GM10266 (cell line): ENCODE measurements around the gene CPNE4.

Experiments
- DNase-seq: peaks from one replicate; pipeline ENCODE4 v3.0.0; 2012; ENCODE audit errors: extremely low spot score
- CTCF ChIP-seq: IDR thresholded peaks from 2 replicates; pipeline ENCODE4 v1.5.1; 2012; ENCODE audit warnings: mild to moderate bottlenecking, low read depth; ENCODE audit not compliant: control insufficient read depth, insufficient read depth; ENCODE audit errors: missing control alignments

Gene CPNE4

GRCh38 chr3:131907796-131908195 is 127.0 kb downstream of the CPNE4 start:
- no peak for DNase-seq
- TF ChIP-seq CTCF: no peak

GRCh38 chr3:131903988-131904415 is 130.8 kb downstream of the CPNE4 start:
- TF ChIP-seq CTCF: no peak
- no peak for DNase-seq

- TF ChIP-seq CTCF: no peak
Observed at GRCh38 chr3:131901686-131902085, 133.1 kb downstream of the CPNE4 start.

GRCh38 chr3:131900891-131901290 is 133.9 kb downstream of the CPNE4 start:
- TF ChIP-seq CTCF: no peak
- DNase-seq: no peak

More at GRCh38 chr3:131901686-131902085, 133.1 kb downstream of the CPNE4 start:
- DNase-seq: no peak

- no peak for TF ChIP-seq CTCF
- DNase-seq: no peak
Observed at GRCh38 chr3:131899021-131899420, 135.8 kb downstream of the CPNE4 start.

- DNase-seq: no peak
- no peak for TF ChIP-seq CTCF
Observed at GRCh38 chr3:131898346-131898745, 136.5 kb downstream of the CPNE4 start.

- no peak for TF ChIP-seq CTCF
- DNase-seq: no peak
Observed at GRCh38 chr3:131896285-131896684, 138.5 kb downstream of the CPNE4 start.
